HG03521 (cell line): ENCODE data around the gene CCDC24.

ENCODE experiments used
- ATAC-seq: cut with Tn5 transposase; IDR thresholded peaks from one replicate; pipeline ENCODE4 v1.9.1; 2021; ENCODE audit warnings: mild to moderate bottlenecking, moderate library complexity; ENCODE audit not compliant: unreplicated experiment

CCDC24 gene

DNA sequence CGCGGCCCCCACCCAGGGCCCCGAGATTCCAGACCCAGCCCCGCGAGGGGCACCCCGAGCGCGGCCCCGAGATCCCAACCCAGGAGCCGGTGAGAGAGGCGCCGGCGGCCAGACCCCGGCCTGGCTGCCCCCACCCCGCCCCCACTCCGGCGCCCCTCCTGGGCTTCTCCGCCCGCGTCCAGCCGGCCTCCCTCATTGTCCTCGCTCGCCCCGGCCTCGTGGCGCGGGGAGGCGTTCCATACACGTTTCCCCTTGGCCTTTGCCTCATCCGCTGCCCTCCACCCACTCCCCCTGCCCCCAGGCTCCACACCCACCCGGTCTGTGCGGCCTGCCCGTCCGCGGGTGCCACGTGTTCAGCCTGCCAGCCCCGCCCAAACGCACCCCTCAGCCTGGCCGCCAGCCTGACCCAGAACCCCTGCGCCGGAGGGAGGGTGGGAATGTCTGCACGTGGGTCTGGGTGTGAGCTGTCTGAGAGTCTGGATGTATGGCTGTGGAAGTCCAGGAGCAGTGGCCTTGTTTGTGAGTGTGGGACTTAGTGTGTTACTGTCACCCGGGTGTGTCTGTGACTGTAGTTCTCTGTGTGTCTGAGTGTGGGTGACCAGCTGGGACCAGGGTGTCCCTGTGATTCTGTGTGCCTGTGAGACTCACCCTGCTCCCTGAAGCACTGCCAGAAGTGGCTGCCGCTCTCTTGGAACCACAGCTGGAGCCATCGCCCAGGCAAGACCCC lies 11.7 kb upstream of the CCDC24 start:
- ATAC-seq = no peak

DNA sequence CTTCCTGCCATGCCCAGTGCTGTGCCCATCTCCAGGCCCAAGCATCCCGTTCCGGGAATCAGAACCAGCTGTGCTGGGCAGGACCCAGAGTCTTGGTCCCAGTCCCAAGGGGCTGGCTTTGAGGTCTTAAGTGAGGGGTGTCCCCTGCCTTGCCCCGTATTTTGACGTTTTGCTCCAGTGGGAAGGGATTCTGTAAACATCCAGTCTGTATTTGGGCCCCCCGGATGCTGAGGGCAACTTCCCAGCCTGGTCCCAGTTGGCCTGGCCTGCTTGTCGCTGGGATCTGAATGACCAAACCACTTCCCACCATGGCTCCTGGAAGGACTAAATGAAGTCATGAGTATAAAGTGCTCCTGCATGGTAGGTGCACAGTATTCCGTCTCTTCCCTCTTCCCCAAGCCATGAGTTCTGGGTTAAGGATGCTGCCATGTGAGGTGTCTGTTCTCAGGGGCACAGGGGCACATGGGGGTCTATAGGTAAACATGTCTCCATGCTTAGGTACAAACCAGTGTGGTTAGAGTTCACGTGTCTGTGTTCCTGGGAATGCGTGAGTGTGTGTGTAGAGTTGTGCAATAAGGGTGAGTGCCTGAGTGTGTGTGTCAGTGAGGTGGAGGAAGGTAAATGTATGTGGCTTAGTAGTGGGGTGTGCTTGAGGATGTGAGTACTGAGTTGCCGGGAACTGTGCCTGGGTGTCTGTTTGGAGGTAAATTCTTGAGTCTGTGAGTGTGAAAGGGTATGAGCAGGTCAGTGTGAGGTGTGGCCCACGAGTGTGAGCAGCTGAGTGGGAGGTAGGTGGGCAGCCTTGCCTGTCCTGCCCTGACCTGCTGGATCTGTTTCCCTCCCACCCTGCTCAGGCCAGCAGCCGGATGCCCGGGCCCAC lies 10.9 kb upstream of the CCDC24 start:
- ATAC-seq = no peak

DNA sequence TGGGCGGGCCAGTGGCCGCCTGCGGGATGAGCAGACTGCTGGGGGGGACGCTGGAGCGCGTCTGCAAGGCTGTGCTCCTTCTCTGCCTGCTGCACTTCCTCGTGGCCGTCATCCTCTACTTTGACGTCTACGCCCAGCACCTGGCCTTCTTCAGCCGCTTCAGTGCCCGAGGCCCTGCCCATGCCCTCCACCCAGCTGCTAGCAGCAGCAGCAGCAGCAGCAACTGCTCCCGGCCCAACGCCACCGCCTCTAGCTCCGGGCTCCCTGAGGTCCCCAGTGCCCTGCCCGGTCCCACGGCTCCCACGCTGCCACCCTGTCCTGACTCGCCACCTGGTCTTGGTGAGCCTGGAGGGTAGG lies 10.3 kb upstream of the CCDC24 start:
- no peak for ATAC-seq

DNA sequence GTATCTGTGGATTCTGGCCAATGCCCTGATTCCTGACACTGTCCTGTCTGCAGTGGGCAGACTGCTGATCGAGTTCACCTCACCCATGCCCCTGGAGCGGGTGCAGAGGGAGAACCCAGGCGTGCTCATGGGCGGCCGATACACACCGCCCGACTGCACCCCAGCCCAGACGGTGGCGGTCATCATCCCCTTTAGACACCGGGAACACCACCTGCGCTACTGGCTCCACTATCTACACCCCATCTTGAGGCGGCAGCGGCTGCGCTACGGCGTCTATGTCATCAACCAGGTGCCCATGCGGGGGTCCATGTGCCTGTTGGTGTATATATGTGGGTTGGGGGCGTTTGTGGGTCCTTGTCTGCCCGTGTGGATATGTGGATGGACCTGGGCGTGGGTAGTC lies 9.8 kb upstream of the CCDC24 start:
- ATAC-seq = no peak

DNA sequence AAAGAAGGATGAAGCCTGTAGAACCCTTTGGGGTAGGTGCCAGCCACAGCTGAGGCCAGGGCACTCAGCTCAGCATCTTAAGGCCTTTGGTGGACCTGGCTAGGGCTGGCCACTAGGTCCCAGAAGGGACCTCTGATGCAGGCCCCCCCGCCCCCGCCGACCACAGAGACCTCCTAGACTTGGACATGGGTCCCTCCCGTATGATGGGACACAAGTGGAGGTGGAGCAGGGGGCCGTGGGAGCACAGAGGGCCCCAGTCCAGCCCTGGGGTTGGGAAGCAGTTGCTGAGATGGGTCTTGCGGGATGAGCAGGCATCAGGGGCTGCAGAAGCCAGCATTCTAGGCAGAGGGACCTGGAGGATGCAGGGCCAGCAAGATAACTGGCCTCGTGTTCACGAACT lies 9.2 kb upstream of the CCDC24 start:
- ATAC-seq = no peak

DNA sequence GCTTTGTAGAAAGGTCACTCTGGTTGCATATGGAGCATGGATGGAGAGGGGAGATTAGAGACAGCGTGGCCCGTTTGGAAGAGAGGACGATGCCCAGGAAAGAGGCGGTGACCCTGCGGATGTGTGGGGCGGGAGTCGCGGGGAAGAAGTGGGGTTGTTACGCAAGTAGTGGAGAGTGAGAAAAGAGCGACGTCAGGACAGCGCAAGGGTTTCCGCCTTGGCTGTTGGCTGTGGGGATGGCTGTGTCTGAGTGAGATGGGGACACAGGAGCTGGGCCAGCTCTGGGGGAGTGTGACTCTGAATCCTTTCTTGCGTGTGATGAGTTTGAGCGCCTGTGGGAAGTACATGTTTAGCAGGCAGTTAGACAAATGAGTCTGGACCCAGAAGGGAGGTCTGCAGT lies 8.6 kb upstream of the CCDC24 start:
- ATAC-seq = no peak

DNA sequence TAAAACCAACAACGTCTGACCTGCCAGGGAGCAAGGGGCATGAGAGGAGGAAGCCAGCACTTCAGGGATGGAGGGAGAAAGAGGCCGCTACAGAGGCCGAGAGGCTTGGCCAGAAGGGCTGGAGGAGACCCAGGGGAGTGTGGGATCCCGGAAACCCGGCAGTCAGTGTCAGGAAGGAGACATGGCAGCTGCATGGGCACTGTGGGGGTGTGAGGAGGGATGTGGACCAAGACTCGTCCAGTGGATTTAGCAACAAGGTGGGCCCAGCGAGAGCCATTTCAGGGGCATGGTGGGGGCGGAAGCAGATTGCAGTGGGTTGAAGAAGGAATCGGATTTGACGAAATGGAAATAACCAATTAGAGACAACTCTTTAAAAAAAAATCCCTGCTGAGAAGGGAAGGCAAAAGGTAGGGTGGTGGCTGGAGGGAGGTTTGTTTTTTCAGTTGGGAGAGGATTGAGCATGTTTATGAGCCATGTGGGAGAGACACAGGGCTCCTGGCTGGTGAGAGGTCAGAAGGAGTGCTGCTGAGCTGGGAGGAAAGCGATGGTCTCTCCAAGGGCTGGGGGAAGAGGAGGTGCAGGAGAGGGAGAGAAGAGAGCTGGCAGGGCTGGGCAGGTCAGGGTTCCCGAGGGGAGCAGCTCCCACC lies 8.0 kb upstream of the CCDC24 start:
- ATAC-seq = no peak

DNA sequence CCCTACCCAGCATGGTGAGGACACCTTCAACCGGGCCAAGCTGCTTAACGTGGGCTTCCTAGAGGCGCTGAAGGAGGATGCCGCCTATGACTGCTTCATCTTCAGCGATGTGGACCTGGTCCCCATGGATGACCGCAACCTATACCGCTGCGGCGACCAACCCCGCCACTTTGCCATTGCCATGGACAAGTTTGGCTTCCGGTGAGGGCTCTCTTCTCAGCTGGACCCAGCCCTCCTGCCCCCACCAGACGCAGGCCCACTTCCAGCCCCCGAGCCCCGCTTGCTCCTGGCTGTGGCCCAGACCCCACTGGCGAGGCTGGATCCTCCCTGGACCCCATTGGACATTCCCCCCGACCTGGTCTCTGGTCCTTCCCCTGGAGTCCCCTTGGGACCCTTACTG lies 6.5 kb upstream of the CCDC24 start:
- no peak for ATAC-seq

DNA sequence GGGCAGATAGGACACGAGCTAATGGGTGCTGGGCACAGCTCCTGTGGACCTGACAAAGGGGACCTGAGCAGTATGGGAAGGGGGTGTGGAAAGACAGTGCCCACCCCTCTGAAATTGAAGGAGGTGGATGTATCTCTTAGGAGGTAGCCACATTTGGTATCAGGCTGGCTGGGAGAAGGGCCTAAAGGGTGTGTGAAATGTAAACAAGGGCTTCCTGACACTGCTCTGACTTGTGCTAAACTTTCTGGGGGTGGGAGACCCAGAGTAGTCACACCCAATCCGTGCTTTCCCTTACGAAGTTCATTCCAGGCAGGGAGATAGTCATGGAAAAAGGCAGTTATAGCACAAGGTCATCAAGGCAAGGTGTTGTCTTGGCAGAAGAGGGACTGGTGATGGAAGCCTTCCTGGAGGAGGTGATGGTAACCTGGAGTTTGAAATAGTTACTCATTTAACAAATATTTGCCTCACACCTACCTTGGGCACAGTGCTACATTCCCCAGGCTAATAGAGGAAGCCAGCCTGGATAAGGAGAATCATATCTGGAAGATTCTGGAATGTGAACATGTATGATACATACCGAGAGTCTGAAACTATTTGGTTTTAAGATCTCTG lies 5.3 kb upstream of the CCDC24 start:
- ATAC-seq = no peak

DNA sequence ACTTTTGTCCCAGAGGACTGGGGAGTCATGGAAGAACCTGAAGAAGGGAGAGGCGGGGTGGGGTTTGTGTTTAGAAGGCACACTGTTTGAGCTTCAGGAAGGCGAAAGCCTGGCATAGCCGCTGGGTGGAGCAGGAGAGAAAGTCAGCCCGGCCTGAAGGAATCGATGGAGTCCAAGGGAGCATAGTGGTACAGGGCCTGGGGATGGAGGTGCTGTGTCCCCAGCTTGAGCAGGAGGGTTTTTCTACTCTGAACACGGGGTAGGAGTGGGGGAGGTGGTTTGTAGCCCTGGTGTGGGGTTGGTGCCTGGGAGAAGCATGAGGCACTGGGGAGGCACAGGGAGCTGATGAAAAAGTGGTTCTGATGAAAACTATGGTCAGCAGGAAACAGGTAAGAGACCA lies 4.7 kb upstream of the CCDC24 start:
- no peak for ATAC-seq

DNA sequence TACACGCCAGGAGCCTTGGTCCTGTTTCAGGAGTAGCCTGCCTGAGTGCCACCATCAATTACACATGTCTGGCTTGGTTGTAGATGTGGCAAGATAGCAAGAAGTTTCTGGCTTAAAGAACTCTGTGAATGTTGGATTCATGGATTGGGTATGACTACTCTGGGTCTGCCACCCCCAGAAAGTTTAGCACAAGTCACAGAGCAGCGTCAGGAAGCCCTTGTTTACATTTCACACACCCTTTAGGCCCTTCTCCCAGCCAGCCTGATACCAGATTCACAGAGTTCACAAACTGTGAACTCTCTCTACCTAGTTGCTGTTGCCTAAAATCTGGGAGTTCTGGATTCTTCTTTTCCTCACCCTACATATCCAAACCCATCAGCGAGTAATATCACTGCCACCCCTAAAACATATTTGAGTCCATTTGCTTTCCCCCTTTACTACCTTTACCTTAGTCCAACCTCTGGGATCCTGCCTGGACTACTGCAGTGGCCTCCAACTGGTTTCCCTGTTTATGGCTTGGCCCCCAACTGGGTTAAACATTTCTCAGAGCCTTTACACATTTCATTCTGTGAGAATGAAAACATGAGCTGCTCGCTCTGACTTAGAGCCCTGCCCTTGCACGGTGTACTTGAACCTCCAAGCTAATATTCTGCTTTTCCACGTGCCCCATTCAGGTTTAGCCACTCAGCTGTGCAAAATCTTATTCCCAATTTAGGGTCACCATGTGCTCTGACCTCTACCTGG lies 4.1 kb upstream of the CCDC24 start:
- no peak for ATAC-seq

DNA sequence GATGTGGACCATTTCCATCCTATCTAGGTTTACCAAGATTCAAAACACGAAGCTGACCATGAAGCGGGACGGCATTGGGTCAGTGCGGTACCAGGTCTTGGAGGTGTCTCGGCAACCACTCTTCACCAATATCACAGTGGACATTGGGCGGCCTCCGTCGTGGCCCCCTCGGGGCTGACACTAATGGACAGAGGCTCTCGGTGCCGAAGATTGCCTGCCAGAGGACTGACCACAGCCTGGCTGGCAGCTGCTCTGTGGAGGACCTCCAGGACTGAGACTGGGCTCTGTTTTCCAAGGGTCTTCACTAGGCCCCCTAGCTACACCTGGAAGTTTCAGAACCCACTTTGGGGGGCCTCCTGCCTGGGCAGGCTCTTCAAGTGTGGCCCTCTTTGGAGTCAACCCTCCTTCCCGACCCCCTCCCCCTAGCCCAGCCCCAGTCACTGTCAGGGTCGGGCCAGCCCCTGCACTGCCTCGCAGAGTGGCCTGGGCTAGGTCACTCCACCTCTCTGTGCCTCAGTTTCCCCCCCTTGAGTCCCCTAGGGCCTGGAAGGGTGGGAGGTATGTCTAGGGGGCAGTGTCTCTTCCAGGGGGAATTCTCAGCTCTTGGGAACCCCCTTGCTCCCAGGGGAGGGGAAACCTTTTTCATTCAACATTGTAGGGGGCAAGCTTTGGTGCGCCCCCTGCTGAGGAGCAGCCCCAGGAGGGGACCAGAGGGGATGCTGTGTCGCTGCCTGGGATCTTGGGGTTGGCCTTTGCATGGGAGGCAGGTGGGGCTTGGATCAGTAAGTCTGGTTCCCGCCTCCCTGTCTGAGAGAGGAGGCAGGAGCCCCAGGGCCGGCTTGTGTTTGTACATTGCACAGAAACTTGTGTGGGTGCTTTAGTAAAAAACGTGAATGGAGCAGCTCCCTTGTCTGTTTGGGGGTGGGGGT lies 864 bp upstream of the CCDC24 start:
- no peak for ATAC-seq

DNA sequence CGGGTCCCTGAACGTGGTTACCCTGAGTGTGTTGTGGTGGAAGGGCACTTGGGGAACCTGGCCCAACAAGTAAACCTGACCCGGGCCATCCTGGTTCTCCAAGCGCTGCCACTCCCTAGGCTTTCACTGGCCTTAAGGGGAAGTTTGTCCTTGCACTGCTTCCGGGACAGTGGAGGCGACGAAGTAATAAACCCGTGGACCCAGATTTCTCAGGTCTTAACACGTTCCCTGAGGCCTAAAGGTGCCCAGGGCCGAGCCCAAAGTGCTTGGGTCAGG lies 261 bp upstream of the CCDC24 start:
- ATAC-seq = no peak

DNA sequence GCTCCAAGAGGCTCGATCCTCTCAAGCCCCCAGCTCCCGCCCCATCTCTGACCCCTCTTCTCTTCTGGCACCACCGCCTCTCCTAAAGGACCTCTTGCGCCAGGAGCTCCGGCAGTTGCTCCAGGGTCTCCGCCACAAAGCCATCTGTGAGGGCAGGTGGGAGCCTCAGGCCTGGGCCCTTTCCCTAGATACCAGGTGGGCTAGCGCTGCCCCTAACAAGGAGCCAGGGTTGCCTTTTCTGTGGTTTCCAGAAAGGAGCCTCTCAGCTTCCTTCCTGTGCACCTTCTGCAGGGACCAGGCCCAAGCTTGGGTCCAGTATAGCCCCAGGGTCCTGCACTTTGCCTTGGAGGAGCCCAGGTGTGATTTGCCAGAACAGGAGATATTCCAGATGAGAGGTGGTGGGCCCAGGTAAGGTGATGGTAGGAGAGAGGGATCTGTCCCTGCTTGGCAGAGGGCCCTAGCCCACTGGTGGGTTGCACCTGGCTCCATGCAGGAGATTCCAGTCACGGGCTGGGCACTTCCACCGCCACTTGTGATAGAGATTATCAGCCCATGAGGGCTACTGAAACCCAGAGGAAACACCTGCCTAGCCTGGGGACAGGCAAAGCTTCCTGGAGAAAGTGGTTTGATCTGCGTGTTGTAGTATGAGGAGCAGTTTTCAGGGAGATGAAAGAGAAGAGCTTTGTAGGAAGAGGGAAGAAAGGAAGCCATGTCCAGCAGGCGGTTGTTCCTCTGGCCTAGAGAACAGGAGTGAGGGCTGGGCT lies 1.0 kb downstream of the CCDC24 start:
- ATAC-seq = no peak

DNA sequence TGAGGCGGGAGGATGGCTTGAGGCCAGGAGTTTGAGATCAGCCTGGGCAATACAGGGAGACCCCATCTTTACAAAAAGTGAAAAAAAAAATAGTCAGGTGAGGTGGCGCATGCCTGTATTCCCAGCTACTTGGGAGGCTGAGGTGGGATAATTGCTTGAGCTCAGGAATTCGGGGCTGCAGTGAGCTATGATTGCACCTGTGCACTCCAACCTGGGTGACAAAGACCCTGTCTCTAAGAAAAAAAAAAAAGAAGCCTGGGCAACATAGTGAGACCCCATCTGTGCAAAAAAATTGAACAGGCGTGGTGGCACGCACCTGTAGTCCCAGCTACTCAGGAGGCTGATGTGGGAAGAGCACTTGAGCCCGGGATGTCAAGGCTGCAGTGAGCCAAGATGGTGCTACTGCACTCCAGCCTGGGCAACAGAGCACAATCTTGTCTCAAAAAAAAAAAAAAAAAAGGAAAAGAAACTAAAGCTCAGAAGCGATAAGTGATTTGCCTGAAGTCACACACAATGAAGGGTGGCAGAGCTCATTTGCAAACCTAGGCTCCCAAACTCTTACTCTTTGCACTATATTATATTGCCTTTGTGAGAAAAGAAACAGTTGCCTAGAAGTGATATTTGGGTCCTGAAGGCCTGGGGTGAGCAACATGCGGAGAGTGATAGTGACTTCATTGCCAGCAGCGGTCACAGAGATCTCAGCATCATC lies 2.0 kb downstream of the CCDC24 start:
- ATAC-seq = no peak

DNA sequence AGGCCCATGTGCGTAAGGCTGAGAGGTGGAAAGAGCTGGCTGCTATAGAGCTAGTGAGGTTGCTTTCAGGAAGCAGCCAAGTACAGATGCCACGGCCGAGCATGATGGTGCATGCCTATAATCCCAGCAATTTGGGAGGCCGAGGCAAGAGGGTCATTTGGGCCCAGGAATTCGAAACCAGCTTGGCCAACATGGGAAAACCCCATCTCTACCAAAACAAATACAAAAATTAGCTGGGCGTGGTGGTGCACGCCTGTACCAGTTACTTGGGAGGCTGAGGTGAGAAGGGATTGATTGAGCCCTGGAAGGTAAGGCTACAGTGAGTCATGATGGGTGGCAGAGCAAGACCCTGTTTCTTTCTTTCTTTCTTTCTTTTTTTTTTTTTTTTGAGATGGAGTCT lies 2.7 kb downstream of the CCDC24 start:
- ATAC-seq = no peak

DNA sequence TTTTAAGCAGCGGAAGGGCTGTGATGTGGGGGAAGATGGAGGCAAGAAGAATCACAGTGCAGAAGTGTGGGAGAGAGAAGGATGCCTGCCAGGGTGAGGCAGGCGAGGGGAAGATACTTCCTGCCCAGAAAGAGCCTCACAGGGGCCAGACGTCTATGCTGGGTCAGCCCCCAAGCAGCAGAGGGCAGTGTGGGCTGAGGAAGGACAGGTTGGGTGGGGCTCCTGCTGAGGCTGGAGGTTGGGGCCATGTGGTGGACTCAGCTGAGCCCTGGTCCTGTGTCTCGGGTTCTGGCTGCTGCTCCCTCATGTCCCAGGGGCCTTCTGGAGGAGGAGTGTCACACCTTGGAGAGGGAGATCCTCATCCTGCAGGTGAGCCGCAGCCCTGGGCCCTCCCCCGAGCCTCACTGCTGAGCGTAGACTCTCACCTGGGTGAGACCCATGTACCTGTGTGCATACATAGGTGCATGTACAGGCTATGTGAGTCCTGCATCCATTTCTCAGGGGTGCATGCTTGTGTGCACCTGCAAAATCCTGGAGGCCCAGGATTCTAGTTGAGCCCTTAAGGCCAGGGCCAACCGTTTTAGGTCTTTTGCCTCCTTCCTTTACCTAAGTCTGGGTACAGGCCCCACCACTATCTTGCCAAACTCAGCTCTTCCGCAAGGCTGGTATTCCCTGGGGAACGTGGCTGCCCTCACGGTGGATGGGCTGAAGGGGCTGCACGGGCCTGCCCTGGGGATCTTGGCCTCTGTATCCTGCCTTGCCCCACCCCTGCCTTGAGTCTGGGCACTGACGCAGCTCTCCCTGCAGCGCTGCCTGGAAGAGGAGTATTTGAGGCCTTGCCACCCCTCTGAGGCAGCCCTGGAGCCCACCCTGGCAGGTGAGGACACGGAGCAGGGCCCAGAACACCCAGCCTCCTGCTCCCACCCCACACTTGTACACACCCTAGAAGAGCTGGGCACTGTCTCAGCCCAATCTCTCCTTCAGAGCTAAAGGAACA lies 3.7 kb downstream of the CCDC24 start:
- ATAC-seq = no peak
